Fibroblast of lung (primary cell): Measurements from ENCODE around the gene TRH. TPM values are rescaled to one million over a fixed set of nuclear protein-coding genes. Genes with fewer than 3 reads are reported as not detected.
"Not testable (repeated sequence)": the region's sequence is repeated elsewhere in the genome, so short reads cannot be mapped to it uniquely, and the experiment has no call there.

Experiments used
- DNase-seq, 2 donors: peaks; one replicate each; pipeline versions ENCODE4 v3.0.0 to v3.0.0-alpha.2; 2010; ENCODE audit warnings: low read depth in 2 of 2
- H2AFZ ChIP-seq: 2 replicates; pipeline ENCODE4 v1.5.1; 2012; ENCODE audit warnings: low read length, control low read depth, inconsistent platforms
- H3K27ac ChIP-seq: 2 replicates; pipeline ENCODE4 v1.5.1; 2011; ENCODE audit warnings: low read length, control low read depth; ENCODE audit not compliant: insufficient read depth
- H3K27me3 ChIP-seq: 2 replicates; pipeline ENCODE4 v1.5.1; 2011; ENCODE audit warnings: mild to moderate bottlenecking, low read length; ENCODE audit not compliant: control insufficient read depth, insufficient read depth
- H3K36me3 ChIP-seq: 2 replicates; pipeline ENCODE4 v1.5.1; 2011; ENCODE audit warnings: low read length; ENCODE audit not compliant: control insufficient read depth, insufficient read depth
- H3K4me1 ChIP-seq: 2 replicates; pipeline ENCODE4 v1.5.1; 2011; ENCODE audit warnings: low read length; ENCODE audit not compliant: control insufficient read depth, insufficient read depth; ENCODE audit errors: extremely low read depth
- H3K4me2 ChIP-seq: 2 replicates; pipeline ENCODE4 v1.5.1; 2011; ENCODE audit warnings: low read length, control low read depth; ENCODE audit not compliant: insufficient read depth; ENCODE audit errors: extremely low read depth
- H3K4me3 ChIP-seq, 4 experiments: fragments of 200-600 bp in 1 of 4; sonication (generic) in 1 of 4; replicated peaks in 1 of 4; 2 replicates each; pipeline ENCODE4 v1.5.1; 2011 to 2016; ENCODE audit warnings: low read length in 4 of 4, low read depth in 3 of 4, mild to moderate bottlenecking in 3 of 4, control low read depth in 2 of 4, inconsistent platforms in 1 of 4, mixed read lengths in 1 of 4; ENCODE audit not compliant: insufficient read depth in 1 of 4; ENCODE audit errors: control extremely low read depth in 1 of 4
- H3K79me2 ChIP-seq: 2 replicates; pipeline ENCODE4 v1.5.1; 2012; ENCODE audit warnings: mild to moderate bottlenecking, low read length, inconsistent platforms; ENCODE audit not compliant: control insufficient read depth, insufficient read depth
- H3K9ac ChIP-seq: 2 replicates; pipeline ENCODE4 v1.5.1; 2011; ENCODE audit warnings: mild to moderate bottlenecking, low read length, control low read depth; ENCODE audit not compliant: insufficient read depth
- H3K9me3 ChIP-seq: 2 replicates; pipeline ENCODE4 v1.5.1; 2012; ENCODE audit warnings: low read depth, low read length; ENCODE audit not compliant: control insufficient read depth, insufficient read depth
- H4K20me1 ChIP-seq: 2 replicates; pipeline ENCODE4 v1.5.1; 2011; ENCODE audit warnings: low read length; ENCODE audit not compliant: control insufficient read depth, insufficient read depth; ENCODE audit errors: extremely low read depth
- CTCF ChIP-seq, 2 donors: IDR thresholded peaks in 1 of 2; conservative IDR thresholded peaks in 1 of 2; 1 replicate in 1 of 2; 2 replicates in 1 of 2; pipeline ENCODE4 v1.5.1; 2011 to 2012; ENCODE audit warnings: low read length in 2 of 2, control low read depth in 1 of 2, inconsistent platforms in 1 of 2, low read depth in 1 of 2, mild to moderate bottlenecking in 1 of 2
- polyA plus RNA-seq, 2 donors: library from polyadenylated mRNA; depleted of rRNA in 1 of 2; stranded (reverse) in 1 of 2; unstranded in 1 of 2; fragments of >200 nt; gene quantifications; 2 replicates each; pipeline ENCODE4 v1.2.1, GENCODE V29; 2011 to 2012; ENCODE audit warnings: missing spikeins in 1 of 2
- total RNA-seq: library from RNA; depleted of rRNA; stranded (reverse); fragments of >200 nt; gene quantifications from 2 replicates; pipeline ENCODE4 v1.2.1, GENCODE V29; 2014

The TRH gene
- total and polyA plus RNA-seq, 2 donors (not counting 1 experiment from before 2014, with no cell fraction given), result not detected

DNA sequence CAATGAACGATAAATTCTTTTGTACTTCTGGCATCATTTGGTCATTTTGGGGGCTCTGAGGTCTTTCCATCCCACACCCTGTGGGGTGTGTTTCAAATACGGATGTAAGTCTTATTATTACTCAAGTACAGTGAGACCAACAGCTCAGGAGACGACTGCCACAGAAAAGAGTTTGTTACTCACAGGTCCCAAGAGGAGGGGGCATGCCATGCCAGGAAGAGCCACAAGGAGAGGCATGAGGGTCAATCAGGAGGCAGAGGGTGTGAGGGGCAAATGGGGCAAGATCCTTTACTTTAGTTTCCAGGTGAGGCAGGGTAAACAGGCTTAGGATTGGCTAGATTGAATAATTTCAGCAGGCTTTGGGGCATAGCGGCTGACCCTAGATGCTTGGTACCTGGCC is 21.6 kb downstream of the TRH start:
- TF ChIP-seq CTCF (conservative IDR thresholded peaks at IDR 0.05 in 1 of 2, IDR thresholded peaks at IDR 0.05 in 1 of 2; ENCODE audit: low read depth in 1 of 2, low read length in 2 of 2), result no peak
- no peaks in the 10 kb centered on the region for H3K79me2 ChIP-seq

DNA sequence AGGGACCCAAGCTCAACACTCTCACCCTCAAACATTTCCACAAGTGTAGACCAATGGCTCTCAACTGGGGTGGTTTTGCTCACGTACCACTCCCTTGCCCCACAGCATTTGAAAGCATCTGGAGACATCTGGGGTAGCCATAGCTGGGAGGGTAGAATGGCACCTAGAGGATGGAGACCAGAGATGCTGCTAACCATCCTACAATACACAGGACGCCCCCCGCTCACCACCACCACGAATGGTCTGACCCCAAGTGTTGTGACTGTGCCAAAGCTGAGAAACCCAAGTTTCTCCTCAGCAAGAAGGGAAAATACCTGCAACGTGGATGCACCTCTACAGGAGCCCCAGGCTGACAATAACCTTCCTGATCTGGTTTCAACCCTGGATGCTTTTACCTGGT is 24.7 kb downstream of the TRH start:
- not testable (repeated sequence) for H3K27ac ChIP-seq, H3K4me3 ChIP-seq, DNase-seq, H3K27me3 ChIP-seq, H3K9ac ChIP-seq, H3K4me2 ChIP-seq, H2AFZ ChIP-seq, H3K4me1 ChIP-seq, H3K79me2 ChIP-seq, H3K36me3 ChIP-seq, H3K9me3 ChIP-seq, H4K20me1 ChIP-seq

More for the DNA sequence above, 21.6 kb downstream of the TRH start:
- no peaks in the 10 kb centered on the region for H4K20me1 ChIP-seq
- H3K36me3 ChIP-seq, result no peaks in the 10 kb centered on the region
- no peaks in the 10 kb centered on the region for H3K9me3 ChIP-seq
- H3K27ac ChIP-seq, result no peak overlapping the region
- H3K9ac ChIP-seq, result no peak overlapping the region
- H3K4me3 ChIP-seq, result no peak overlapping the region
- H3K4me2 ChIP-seq, result no peak overlapping the region
- no peak overlapping the region for H2AFZ ChIP-seq
- H3K4me1 ChIP-seq, result no peaks in the 10 kb centered on the region
- no peak for DNase-seq
- peaks cover 8% of the 10 kb centered on the region for H3K27me3 ChIP-seq

GRCh38 chr3:130002666-130003598 is 28.4 kb downstream of the TRH start:
- not testable (repeated sequence) for H3K79me2 ChIP-seq, H3K4me1 ChIP-seq, H3K9me3 ChIP-seq, H2AFZ ChIP-seq, H3K36me3 ChIP-seq, H3K27ac ChIP-seq, H4K20me1 ChIP-seq, H3K27me3 ChIP-seq
- Histone ChIP-seq H3K4me3 (peak overlapping the region in 2 of 4 experiments; percentile 44 to 53), H3K9ac (peak overlapping the region; percentile 42), H3K4me2 (peak overlapping the region; percentile 35)
- DNase-seq, result peak; percentile 7 to 22
- TF ChIP-seq CTCF (conservative IDR thresholded peaks at IDR 0.05 in 1 of 2, IDR thresholded peaks at IDR 0.05 in 1 of 2; ENCODE audit: low read depth in 1 of 2, low read length in 2 of 2), result peak; percentile 24 to 30
